Large intestine (tissue), 3 donors: ENCODE data around the gene SLIT1. TPM values are rescaled to one million over a fixed set of nuclear protein-coding genes. Genes with fewer than 3 reads are reported as not detected.
"Not testable (repeated sequence)": the region's sequence is repeated elsewhere in the genome, so short reads cannot be mapped to it uniquely, and the experiment has no call there.

Experiments used
- DNase-seq, 2 donors: peaks; one replicate each; pipeline versions ENCODE4 v3.0.0 to v3.0.0-alpha.2; 2013
- H3K27ac ChIP-seq: one replicate; pipeline ENCODE4 v1.5.1; 2013; ENCODE audit warnings: low read length
- H3K27me3 ChIP-seq: 2 replicates; pipeline ENCODE4 v1.6.1; 2013; ENCODE audit warnings: low read length; ENCODE audit not compliant: control insufficient read depth, insufficient read depth
- H3K36me3 ChIP-seq: 2 replicates; pipeline ENCODE4 v1.6.1; 2013; ENCODE audit warnings: low read length; ENCODE audit not compliant: control insufficient read depth, insufficient read depth
- H3K4me1 ChIP-seq: one replicate; pipeline ENCODE4 v1.6.1; 2013; ENCODE audit warnings: low read length; ENCODE audit not compliant: control insufficient read depth, insufficient read depth
- H3K4me3 ChIP-seq: one replicate; pipeline ENCODE4 v1.5.1; 2013; ENCODE audit warnings: low read length
- H3K9me3 ChIP-seq: one replicate; pipeline ENCODE4 v1.6.1; 2013; ENCODE audit warnings: mild to moderate bottlenecking, low read depth, low read length, moderate library complexity; ENCODE audit not compliant: control insufficient read depth
- WGBS: methylation state at CpG from one replicate; pipeline ENCODE4 v1.1.5; 2013; ENCODE audit warnings: low lambda C conversion rate; ENCODE audit not compliant: insufficient coverage; 5-methylcytosine and 5-hydroxymethylcytosine counted together
- polyA plus RNA-seq: library from polyadenylated mRNA; unstranded; fragments of 120-200 nt; gene quantifications from one replicate; pipeline ENCODE4 v1.2.1, GENCODE V29; 2013

The SLIT1 gene
- polyA plus RNA-seq, 1 donor = 1.6 TPM

DNA sequence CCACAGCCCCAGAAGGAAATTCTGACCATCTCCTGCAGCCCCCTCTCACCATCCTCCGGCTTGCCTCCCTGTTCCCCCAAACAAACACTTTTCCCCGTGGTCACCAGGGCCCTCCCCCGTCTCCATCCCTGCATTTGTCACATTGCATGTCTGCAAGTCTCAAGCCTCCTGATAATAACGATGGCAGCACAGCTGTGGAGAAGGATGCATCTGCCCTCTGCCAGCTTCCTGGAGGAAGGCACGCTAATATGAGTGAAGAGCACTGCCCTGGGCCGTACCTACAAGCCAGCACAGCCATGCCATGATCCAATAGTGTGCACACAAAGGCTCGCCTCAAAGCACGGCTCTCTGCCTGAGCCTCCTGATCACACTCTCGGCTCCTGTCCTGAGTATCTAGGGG, 98.5 kb downstream of the SLIT1 start:
- Histone ChIP-seq H3K9me3 (no peaks in the 10 kb centered on the region), H3K4me1 (no peaks in the 10 kb centered on the region)

DNA sequence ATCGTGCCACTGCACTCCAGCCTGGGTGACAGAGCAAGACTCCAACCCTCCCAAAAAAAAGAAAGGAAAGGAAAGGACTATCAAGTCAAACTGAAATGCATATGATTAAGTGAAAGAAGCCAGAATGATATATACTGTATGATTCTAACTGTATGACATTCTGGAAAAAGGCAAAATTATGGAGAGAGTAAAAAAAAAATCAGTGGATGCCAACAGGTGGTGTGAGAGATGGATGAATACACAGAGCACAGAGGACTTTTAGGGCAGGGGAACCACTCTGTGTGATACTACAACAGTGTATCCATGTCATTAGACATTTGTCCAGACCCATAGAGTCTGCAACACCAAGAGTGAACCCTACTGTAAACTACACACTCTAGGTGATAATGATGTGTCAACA, 99.2 kb downstream of the SLIT1 start:
- Histone ChIP-seq H3K4me1 (no peaks in the 10 kb centered on the region), H3K36me3 (no peaks in the 10 kb centered on the region), H3K27ac (no peak overlapping the region), H3K4me3 (no peak overlapping the region), H3K9me3 (no peaks in the 10 kb centered on the region), H3K27me3 (peaks cover 36% of the 10 kb centered on the region)
- DNase-seq = no peak
- no CpG with 5 or more reads among the region's 1 CpG for WGBS

More for the DNA sequence above, 98.5 kb downstream of the SLIT1 start:
- WGBS = no CpG with 5 or more reads among the region's 9 CpGs
- Histone ChIP-seq H3K36me3 (no peaks in the 10 kb centered on the region), H3K4me3 (no peak overlapping the region), H3K27me3 (peaks cover 36% of the 10 kb centered on the region), H3K27ac (no peak overlapping the region)
- no peak for DNase-seq

- Histone ChIP-seq H3K9me3 (no peaks in the 10 kb centered on the region), H3K27me3 (peaks cover 25% of the 10 kb centered on the region), H3K27ac (no peak overlapping the region), H3K4me1 (no peaks in the 10 kb centered on the region), H3K36me3 (no peaks in the 10 kb centered on the region), H3K4me3 (no peak overlapping the region)
- DNase-seq = no peak
- 50% methylated on average over 2 of the region's 9 CpGs for WGBS
Measured at GRCh38 chr10:97083228-97083829, 102.4 kb downstream of the SLIT1 start.

DNA sequence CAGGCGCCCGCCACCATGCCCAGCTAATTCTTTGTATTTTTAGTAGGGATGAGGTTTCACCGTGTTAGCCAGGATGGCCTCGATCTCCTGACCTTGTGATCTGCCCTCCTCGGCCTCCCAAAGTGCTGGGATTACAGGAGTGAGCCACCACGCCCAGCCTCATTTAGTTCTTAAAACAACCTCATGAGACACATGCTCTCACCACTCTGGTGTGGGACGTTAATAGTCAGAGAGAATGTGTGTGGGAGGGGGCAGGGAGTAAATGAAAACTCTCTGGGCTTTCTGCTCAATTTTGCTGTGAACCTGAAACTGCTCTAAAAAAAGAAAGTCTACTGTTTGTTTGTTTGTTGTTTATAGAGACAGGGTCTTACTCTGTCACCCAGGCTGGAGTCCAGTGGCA, 103.2 kb downstream of the SLIT1 start:
- H3K27ac ChIP-seq, H3K4me3 ChIP-seq, DNase-seq, H3K9me3 ChIP-seq, H3K4me1 ChIP-seq, H3K36me3 ChIP-seq: not testable (repeated sequence)
- H3K27me3 ChIP-seq = peaks cover 20% of the 10 kb centered on the region
- 80% methylated on average over 1 of the region's 7 CpGs for WGBS

- no peaks in the 10 kb centered on the region for H3K4me1 ChIP-seq
- H3K36me3 ChIP-seq = no peaks in the 10 kb centered on the region
- H3K27me3 ChIP-seq = peaks cover 20% of the 10 kb centered on the region
- no CpG with 5 or more reads among the region's 6 CpGs for WGBS
- no peak overlapping the region for H3K4me3 ChIP-seq
- no peak overlapping the region for H3K27ac ChIP-seq
- peak; percentile 37 to 42 for DNase-seq
- no peaks in the 10 kb centered on the region for H3K9me3 ChIP-seq
Measured at GRCh38 chr10:97081621-97082235, 104.0 kb downstream of the SLIT1 start.

DNA sequence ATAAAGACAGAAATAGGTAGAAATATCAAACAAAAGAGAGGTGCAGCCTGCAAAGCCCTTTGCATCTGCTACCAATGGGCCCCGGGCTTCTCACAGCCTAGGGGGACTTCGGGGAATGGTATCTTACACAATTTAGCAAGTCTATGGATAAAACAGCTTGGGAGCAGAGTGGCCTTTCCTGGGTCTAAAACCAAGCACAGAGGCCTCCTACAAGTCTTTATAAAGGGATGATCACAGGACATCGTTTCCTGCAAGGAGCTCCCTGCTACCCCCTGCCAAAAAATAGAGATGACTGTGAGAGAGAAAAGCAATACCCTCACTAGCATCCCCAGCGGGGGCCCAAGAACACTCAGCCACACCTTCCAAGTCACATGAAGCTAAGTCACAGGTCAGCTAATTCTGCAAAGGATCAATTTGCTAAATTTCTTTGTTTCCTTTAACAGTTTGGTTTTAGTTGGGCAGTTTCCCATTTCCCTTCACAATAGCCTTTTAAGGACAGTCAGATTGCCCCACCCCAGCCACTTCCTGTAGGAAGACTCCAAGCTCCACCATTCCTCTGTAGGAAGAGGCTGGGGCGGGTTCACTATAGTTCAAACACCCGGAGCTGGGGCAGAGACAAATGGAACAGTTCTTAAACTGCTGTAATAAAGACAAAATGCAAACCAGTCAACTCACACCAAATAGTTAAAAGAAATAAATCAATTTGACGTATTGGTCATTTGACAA, 105.5 kb downstream of the SLIT1 start:
- DNase-seq = no peak
- Histone ChIP-seq H3K36me3 (no peaks in the 10 kb centered on the region), H3K27ac (no peak overlapping the region), H3K9me3 (no peaks in the 10 kb centered on the region), H3K4me1 (no peaks in the 10 kb centered on the region), H3K27me3 (peaks cover 23% of the 10 kb centered on the region), H3K4me3 (no peak overlapping the region)
- 100% methylated on average over 1 of the region's 7 CpGs for WGBS

- Histone ChIP-seq H3K27me3 (peaks cover 30% of the 10 kb centered on the region), H3K36me3 (no peaks in the 10 kb centered on the region)
- DNase-seq = no peak
Measured at GRCh38 chr10:97079448-97079847, 106.3 kb downstream of the SLIT1 start.

DNA sequence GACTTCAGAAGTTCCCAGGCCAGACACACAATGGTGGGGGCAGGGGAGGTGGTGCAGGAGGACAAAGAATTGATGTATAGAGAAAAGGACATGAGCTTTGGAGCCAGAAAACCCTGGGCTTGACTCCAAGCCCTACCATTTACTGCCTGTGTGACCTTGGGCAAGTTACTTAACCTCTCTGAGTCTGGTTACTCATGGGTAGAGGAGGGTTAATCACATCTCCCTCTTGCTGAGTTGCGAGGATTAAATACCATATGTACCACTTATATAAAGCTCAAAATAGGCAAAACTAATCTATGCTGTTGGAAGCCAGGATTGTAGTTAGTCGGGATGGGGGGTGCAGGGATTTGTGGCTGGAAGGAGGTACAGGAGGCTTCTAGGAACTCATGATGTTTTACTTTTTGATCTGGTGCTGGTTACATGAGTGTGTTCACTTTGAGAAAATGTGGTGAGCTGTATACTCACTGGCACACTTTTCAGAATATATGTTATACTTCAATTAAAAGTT, 106.8 kb downstream of the SLIT1 start:
- Histone ChIP-seq H3K4me1 (no peaks in the 10 kb centered on the region), H3K36me3 (no peaks in the 10 kb centered on the region), H3K27me3 (peaks cover 33% of the 10 kb centered on the region), H3K27ac (no peak overlapping the region), H3K4me3 (no peak overlapping the region), H3K9me3 (no peaks in the 10 kb centered on the region)
- WGBS = no CpG with 5 or more reads among the region's 2 CpGs
- no peak for DNase-seq

More at GRCh38 chr10:97079448-97079847, 106.3 kb downstream of the SLIT1 start:
- Histone ChIP-seq H3K4me3 (no peak overlapping the region), H3K4me1 (no peaks in the 10 kb centered on the region), H3K27ac (no peak overlapping the region), H3K9me3 (no peaks in the 10 kb centered on the region)
- WGBS = no CpG with 5 or more reads among the region's 3 CpGs

- peaks cover 39% of the 10 kb centered on the region for H3K27me3 ChIP-seq
- no peaks in the 10 kb centered on the region for H3K4me1 ChIP-seq
- H3K9me3 ChIP-seq = no peaks in the 10 kb centered on the region
- no peak overlapping the region for H3K27ac ChIP-seq
- no CpG with 5 or more reads among the region's 14 CpGs for WGBS
- H3K36me3 ChIP-seq = no peaks in the 10 kb centered on the region
- peak; percentile 14 to 38 for DNase-seq
- no peak overlapping the region for H3K4me3 ChIP-seq
Measured at GRCh38 chr10:97078261-97078937, 107.4 kb downstream of the SLIT1 start.

GRCh38 chr10:97076781-97077180, 109.0 kb downstream of the SLIT1 start:
- H3K9me3 ChIP-seq = no peaks in the 10 kb centered on the region
- H3K27ac ChIP-seq = no peak overlapping the region
- no peak overlapping the region for H3K4me3 ChIP-seq
- no peak for DNase-seq
- no peaks in the 10 kb centered on the region for H3K36me3 ChIP-seq
- WGBS = no CpG with 5 or more reads among the region's 6 CpGs
- H3K27me3 ChIP-seq = peaks cover 47% of the 10 kb centered on the region
- no peaks in the 10 kb centered on the region for H3K4me1 ChIP-seq
